Thoracic aorta (tissue), 2 donors: ENCODE results near the gene TTLL11. TPM values are rescaled to one million over a fixed set of nuclear protein-coding genes. Genes with fewer than 3 reads are reported as not detected.

Source experiments
- ATAC-seq: fragments of 150-250 bp; one replicate; pipeline ENCODE4 v1.8.0; 2017; ENCODE audit warnings: low read depth; ENCODE audit not compliant: insufficient number of reproducible peaks, low FRiP score
- DNase-seq: peaks from one replicate; pipeline ENCODE4 v3.0.0-alpha.2; 2020; ENCODE audit warnings: low spot score
- H3K27ac ChIP-seq, 2 donors: fragments of 200-600 bp; sonication (generic); 1 replicate in 1 of 2; 2 replicates in 1 of 2; pipeline ENCODE4 v1.5.1; 2016; ENCODE audit warnings: mild to moderate bottlenecking in 2 of 2, moderate library complexity in 2 of 2
- H3K27me3 ChIP-seq: fragments of 200-600 bp; sonication (generic); replicated peaks from 2 replicates; pipeline ENCODE4 v1.6.0; 2016; ENCODE audit warnings: mild to moderate bottlenecking; ENCODE audit not compliant: insufficient read depth
- H3K36me3 ChIP-seq: fragments of 200-600 bp; sonication (generic); one replicate; pipeline ENCODE4 v1.5.1; 2016
- H3K4me1 ChIP-seq, 2 donors: fragments of 200-600 bp; sonication (generic); 1 replicate in 1 of 2; 2 replicates in 1 of 2; pipeline versions ENCODE4 v1.5.1 to v1.6.0; 2016; ENCODE audit warnings: low read depth in 2 of 2, mild to moderate bottlenecking in 1 of 2; ENCODE audit not compliant: control insufficient read depth in 1 of 2
- H3K4me3 ChIP-seq: fragments of 200-600 bp; sonication (generic); 2 replicates; pipeline ENCODE4 v1.5.1; 2016; ENCODE audit warnings: mild to moderate bottlenecking
- H3K9me3 ChIP-seq: fragments of 200-600 bp; sonication (generic); 2 replicates; pipeline ENCODE4 v1.5.1; 2016
- CTCF ChIP-seq: fragments of 200-600 bp; sonication (generic); IDR thresholded peaks from one replicate; pipeline ENCODE4 v1.5.1; 2019; ENCODE audit warnings: antibody characterized with exemption
- total RNA-seq, 2 donors: library from RNA; depleted of rRNA; stranded (reverse); fragments of >200 nt; gene quantifications; one replicate each; pipeline versions ENCODE4 v1.1.0 to v1.2.3, GENCODE V29; 2016

Gene TTLL11
- total RNA-seq, 2 donors from 2014 or later, result 25.7 to 31.2 TPM

- DNase-seq, result no peak
- TF ChIP-seq CTCF, result no peak
These were observed 34.3 kb upstream of the TTLL11 start for GRCh38 chr9:122127396-122127798.

GRCh38 chr9:122126331-122127261 is 33.5 kb upstream of the TTLL11 start:
- Histone ChIP-seq H3K4me3 (peak overlapping the region; percentile 58), H3K9me3 (no peaks in the 10 kb centered on the region), H3K27me3 (no peaks in the 10 kb centered on the region), H3K4me1 (peaks cover 0 to 24% of the 10 kb centered on the region in 2 donors), H3K27ac (no peak overlapping the region), H3K36me3 (no peaks in the 10 kb centered on the region)
- TF ChIP-seq CTCF, result no peak
- no peak for DNase-seq
- ATAC-seq, result no peak

More at GRCh38 chr9:122127396-122127798, 34.3 kb upstream of the TTLL11 start:
- H3K27me3 ChIP-seq, result no peaks in the 10 kb centered on the region
- no peak overlapping the region for H3K27ac ChIP-seq
- peaks cover 0 to 26% of the 10 kb centered on the region in 2 donors for H3K4me1 ChIP-seq
- no peak for ATAC-seq
- no peaks in the 10 kb centered on the region for H3K9me3 ChIP-seq
- no peak overlapping the region for H3K4me3 ChIP-seq
- no peaks in the 10 kb centered on the region for H3K36me3 ChIP-seq

- Histone ChIP-seq H3K4me1 (peaks cover 0 to 19% of the 10 kb centered on the region in 2 donors), H3K4me3 (peak overlapping the region; percentile 58), H3K27ac (no peak overlapping the region), H3K9me3 (no peaks in the 10 kb centered on the region), H3K36me3 (no peaks in the 10 kb centered on the region), H3K27me3 (no peaks in the 10 kb centered on the region)
- ATAC-seq, result no peak
- DNase-seq, result no peak
- no peak for TF ChIP-seq CTCF
These were observed 32.6 kb upstream of the TTLL11 start for GRCh38 chr9:122125509-122126330.

GRCh38 chr9:122125158-122125508 is 32.0 kb upstream of the TTLL11 start:
- no peaks in the 10 kb centered on the region for H3K36me3 ChIP-seq
- peak; percentile 89 for TF ChIP-seq CTCF
- no peaks in the 10 kb centered on the region for H3K27me3 ChIP-seq
- no peak overlapping the region for H3K27ac ChIP-seq
- DNase-seq (peak; percentile 35), ATAC-seq (no peak)
- peaks cover 0 to 19% of the 10 kb centered on the region in 2 donors for H3K4me1 ChIP-seq
- no peaks in the 10 kb centered on the region for H3K9me3 ChIP-seq
- no peak overlapping the region for H3K4me3 ChIP-seq

GRCh38 chr9:122124528-122124927 is 31.4 kb upstream of the TTLL11 start:
- no peak overlapping the region for H3K27ac ChIP-seq
- no peaks in the 10 kb centered on the region for H3K36me3 ChIP-seq
- no peak for DNase-seq
- H3K4me3 ChIP-seq, result no peak overlapping the region
- no peak for ATAC-seq
- H3K4me1 ChIP-seq, result peaks cover 0 to 19% of the 10 kb centered on the region in 2 donors
- H3K9me3 ChIP-seq, result no peaks in the 10 kb centered on the region
- no peak for TF ChIP-seq CTCF
- no peaks in the 10 kb centered on the region for H3K27me3 ChIP-seq
